HG02970 (cell line): Measurements from ENCODE around the gene FXYD1.
"Not testable (repeated sequence)": the region's sequence is repeated elsewhere in the genome, so short reads cannot be mapped to it uniquely, and the experiment has no call there.

Experiments used
- ATAC-seq: cut with Tn5 transposase; IDR thresholded peaks from one replicate; pipeline ENCODE4 v1.9.1; 2021; ENCODE audit warnings: mild to moderate bottlenecking, moderate library complexity, moderate number of reproducible peaks; ENCODE audit not compliant: unreplicated experiment, low FRiP score

FXYD1 gene

DNA sequence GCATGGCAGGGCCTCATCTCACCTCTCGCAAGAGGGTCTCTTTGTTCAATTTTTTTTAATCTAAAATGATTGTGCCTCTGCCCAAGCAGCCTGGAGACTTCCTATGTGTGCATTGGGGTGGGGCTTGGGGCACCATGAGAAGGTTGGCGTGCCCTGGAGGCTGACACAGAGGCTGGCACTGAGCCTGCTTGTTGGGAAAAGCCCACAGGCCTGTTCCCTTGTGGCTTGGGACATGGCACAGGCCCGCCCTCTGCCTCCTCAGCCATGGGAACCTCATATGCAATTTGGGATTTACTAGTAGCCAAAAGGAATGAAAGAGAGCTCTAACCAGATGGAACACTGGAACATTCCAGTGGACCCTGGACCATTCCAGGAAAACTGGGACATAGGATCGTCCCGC lies 15.1 kb upstream of the FXYD1 start:
- no peak for ATAC-seq

DNA sequence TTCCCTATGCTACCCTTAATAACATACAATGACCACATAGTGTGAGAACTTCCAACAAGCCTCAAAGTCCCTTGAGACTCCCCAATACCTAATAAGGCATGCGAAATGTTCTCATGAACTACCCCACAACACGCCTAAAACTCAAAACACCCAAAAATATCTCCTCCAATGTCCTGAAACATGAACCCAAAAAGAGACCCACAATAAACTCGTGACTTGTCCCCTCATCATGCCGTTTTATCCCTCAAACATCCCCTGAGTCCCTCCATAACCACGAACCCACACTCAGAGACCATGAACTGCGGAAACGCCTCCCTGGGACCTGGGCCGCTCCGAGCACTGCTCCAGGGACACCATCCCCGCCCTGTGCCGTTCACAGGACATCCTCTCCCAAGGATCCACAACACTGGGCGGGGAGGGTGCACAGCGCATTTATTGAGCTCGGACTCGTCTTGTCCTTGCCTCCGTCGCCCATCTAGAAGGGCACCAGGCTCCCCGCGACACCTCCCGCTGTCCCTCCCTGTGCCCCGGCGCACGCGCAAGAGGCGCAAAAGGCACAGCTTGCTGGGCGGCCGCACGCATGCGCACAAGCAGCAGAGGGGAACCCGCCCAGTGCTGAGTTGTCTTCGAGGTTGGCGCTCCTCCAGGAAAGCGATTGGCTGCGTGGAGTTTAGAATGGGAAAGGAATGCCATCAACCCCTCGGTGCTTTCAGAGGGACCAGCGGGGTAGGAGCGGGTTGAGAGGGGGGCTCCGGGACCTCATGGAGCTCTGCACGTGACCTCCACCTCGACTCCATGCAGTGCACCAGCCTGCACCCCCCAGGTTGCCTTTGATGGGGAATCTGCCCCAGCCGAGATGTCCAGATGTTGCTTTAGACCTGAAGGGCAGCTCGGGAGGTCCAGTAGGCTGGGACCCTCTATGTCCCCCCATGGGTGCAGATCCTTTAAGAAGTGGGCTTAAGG lies 14.2 kb upstream of the FXYD1 start:
- ATAC-seq: no peak

DNA sequence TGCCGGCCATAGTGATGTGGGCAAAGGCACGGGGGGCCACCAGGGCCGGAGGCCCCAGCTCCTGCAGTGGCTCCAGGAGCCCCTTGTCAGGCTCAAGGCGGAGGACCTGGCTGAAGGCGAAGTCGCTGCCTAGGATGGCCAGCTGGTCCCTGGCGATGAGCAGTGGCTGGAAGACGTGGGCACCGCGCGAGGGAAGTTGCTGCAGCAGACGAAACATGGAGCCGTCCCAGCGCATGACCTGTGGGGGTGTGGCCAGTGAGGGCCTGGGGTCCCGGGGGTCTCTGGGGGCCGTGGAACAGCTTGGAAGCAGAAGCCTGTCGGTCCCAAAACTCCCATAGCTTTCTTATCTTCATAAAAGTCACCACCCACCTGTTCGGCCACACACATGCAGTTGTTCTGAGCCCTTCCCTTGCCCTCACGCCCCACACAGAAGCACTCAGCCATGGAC lies 13.3 kb upstream of the FXYD1 start:
- no peak for ATAC-seq

DNA sequence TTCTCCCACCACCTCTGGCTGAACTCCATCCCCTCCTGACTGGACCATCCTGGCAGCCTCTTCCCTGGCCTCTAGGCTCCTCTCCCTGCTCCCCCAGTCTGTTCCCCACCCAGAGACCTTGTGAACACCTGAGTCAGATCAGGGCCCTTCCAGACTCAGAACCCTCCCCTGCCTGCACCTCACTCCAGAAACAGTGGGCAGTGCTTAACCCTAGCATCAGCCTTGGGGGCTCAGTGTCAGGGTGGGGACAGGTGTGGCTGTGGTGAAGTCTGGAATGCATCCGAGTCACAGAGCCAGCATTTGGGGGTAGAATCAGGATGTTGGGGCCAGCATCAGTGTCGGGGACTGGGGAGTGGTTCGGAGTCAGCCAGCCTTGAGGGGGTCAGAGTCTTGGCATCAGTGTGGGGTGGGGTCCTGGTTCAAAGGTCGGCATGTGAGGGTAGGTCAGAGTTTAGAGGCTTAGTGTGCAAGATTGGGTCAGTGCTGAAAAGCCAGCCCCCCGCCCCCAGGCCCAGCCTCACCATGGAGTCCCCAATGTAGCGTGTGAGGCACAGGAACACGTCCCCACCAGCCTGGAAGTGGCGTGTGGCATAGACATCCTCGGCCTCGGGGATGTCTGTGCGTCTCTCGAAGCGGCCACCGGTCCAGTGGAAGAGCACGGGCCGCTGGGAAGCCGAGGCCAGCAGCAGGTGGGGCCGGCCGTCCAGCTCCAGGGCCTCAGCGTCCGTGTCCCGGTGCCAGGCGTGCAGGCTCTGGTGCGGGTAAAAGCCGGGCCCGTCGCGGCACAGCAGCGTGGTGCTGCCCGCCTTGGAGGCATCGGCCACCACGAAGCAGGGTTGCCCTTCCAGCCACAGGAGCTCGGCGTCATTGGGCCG lies 12.6 kb upstream of the FXYD1 start:
- ATAC-seq: no peak

DNA sequence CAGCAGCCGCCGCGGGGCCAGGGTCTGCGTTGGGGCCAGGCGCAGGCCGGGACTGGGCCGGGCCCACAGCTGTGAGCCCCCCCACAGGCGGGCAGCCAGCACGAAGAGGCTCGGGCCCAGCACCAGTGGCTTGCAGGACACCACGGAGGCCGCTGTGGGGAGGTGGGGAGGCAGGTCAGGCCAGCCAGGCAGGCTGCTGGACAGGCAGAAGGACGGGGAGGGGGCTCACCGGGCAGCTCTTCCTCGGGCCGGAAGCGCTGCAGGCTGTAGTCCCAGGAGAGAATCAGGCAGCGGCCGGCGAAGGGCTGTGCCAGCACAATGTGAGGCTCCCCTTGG lies 12.0 kb upstream of the FXYD1 start:
- ATAC-seq: no peak

DNA sequence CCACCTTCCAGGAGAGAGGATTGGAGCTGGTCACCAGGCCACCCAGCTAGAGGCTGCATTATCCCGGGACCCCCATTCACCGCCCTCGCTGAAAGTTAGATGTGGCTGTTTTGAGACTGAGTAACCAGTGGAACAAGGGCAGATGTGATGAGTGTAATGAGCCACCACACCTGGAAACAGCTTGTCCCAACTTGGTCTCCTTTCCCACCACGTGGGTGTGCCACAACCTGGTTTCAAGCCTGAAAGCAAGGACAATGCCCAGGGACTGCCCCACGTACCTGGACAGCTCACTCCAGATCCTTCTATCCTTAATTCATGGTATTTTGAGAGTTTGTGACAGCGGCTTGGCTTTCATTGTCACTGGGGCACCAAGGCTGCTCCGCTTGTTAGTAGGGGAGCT lies 10.8 kb upstream of the FXYD1 start:
- ATAC-seq: no peak

DNA sequence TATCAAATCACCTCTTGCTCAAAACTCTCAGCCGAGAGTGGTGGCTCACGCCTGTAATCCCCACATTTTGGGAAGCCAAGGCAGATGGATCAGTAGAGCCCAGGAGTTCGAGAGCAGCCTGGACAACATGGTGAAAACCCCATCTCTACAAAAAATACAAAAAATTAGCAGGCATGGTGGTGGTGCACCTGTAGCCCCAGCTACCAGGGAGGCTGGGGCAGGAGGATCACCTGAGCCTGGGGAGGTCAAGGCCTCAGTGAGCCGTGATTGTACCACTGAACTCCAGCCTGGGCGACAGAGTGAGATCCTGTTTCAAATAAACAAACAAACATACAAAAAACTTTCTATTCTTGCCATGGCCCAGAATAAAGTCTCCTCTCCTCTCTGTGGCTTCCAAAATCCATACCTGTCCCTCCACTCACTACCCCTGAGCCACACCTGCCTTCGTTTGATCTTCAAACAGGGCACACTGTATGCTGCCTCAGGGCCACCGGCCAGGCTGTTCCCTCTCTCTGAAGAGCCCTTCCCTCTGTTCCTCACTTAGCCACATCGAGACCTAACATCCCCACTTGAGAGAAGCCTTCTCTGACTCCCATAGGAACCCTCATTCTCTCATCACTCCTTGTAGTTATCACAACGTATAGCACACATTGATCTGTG lies 10.1 kb upstream of the FXYD1 start:
- ATAC-seq: no peak

DNA sequence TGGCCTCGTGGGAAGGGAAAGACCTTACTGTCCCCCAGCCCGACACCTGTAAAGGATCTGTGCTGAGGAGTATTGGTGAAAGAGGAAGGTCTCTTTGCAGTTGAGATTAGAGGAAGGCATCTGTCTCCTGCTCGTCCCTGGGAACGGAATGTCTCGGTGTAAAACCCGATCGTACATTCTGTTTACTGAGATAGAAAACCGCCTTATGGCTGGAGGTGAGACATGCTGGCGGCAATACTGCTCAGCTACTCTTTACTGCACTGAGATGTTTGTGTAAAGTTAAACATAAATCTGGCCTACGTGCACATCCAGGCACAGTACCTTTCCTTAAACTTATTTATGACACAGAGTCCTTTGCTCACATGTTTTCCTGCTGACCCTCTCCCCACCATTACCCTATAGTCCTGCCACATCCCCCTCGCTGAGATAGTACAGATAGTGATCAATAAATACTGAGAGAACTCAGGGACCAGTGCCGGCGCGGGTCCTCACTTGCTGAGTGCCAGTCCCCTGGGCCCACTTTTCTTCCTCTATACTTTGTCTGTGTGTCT lies 8.8 kb upstream of the FXYD1 start:
- not testable (repeated sequence) for ATAC-seq

DNA sequence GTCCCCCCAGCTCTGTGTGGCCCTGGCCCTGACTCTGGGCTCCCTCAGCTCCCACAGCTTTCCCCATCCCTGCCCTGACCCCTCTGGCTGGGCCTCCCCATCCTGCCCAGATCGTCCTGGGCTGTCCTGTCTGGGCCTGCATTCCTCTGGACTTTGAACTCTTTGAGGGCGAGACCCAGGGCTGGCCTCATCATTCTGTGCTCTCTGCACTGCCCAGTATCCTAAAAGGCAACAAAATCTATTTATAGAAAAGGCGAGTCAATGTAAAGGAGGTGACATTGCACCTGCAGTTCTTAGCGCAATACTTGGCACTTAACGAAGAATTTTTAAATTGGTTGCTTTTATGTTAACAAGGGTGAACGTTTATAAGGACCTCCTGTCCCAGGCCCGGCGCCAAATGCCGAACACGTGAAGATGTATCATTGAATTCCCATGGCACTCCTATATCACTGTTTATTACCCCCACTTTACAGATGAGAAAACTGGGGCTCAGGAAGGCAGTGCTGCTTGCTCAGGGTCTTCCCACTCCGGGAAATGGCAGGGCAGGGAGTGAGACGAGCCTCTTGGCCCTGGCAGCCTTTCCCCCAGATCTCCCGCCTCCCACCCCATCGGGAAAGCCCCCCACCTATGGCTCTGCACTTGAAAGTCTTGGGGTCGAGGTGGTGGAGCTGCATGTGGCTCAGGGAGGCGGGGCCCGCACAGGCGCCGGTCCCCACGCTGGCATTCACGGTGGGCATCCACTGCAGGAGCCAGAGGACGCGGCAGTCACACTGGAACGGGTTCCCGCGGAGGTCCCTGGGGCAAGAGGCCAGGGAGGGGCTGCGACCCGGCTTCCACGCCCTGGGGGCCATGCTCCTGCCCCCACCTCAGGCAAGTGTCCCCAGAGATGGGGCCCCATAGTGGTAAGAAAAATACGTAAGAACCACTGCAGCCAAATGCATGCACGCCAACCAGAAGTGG lies 7.6 kb upstream of the FXYD1 start:
- ATAC-seq: no peak

DNA sequence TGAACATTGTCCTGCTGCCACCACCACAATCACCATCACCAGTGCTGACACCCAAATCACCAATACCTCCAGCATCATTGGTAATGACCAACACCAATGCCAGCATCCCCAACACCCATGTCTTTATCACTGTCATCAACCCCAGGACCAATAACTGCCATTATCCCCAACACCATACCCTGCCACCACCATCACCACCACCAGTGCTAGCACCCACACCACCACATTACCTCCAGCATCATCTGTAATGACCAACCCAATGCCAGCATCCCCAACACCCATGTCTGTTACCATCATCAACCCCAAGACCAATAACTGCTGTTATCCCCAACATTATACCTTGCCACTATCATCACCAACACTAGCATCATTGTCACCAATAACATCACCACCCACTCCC lies 6.4 kb upstream of the FXYD1 start:
- no peak for ATAC-seq

DNA sequence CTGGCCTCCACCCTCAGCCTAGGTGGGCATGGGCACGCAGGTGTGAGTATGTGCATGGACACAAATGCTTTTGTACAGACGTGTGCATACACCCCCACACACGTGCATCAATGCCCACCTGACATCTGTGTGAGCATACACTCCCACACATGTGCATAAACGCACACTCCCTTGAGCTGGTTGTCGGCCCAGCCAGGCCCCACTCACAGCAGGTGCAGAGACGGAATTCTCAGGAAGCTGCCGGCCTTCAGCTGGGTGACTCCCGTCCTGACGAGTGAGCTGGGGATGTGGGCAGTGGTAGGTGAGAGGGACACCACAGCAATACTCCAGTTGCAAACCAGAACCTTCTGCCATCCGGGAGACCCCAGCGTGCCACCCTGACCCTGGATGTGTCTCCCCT lies 4.8 kb upstream of the FXYD1 start:
- ATAC-seq: no peak

DNA sequence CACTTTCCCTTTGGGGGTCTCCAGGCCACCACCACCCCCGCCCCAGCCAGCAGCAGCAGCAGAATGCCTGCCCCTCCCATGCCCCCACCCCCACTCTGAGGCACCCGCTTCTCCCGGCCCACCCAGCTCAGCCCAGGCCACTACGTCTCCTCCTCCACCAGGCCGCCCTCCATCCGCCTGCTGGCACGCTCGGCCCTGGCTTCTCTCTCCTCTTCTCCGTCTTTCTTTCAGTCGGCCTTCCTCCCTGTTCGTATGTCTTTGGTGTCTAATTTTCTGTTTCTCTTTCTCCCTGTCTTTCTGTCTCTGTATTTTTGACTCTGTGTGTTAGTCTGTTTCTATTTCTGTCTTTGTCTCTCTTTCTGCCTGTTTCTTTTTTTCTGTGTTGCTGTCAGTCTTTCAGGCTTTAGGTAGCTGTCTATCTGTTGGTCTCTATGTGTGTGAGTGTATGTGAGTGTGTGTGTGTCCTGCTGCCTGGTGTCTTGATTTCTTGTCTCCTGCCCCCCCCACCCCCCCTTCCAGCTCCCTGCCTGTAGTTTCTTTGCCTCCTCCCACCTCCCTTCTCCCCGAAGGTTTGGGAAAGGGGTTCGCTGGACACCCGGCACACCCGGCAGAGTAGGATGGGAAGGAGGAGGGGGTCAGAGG lies 3.9 kb upstream of the FXYD1 start, which contains the start of gene LGI4:
Gene LGI4, minus strand, starts transcription at position 459 of the 642 bp plus-strand sequence. Its CDS starts 379 bp downstream, at position 80.
- ATAC-seq: no peak

DNA sequence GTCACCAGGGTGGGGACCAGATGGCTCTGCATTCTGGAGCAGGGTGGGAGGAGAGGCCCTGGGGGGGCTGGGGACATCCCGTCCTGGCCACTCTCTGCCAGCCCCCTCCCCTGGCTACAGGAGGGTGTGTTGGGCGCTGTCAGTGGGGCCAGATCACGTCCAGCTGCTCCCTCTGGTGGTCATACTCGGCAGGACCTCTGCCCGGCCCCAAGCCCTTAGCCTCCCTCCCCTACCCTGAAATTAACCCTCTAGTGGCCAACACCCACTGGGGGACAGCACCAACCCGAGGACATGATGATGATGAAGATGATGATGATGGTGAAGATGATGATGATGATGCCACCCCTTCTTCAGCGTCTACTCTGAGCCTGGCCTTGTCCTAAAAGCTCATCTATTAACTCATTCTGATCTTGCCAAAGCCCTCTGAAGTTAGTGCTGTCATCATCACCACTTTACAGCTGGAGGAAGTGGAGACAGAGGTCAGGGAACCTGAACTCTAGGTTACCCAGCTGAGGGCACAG lies 3.2 kb upstream of the FXYD1 start:
- ATAC-seq: no peak

DNA sequence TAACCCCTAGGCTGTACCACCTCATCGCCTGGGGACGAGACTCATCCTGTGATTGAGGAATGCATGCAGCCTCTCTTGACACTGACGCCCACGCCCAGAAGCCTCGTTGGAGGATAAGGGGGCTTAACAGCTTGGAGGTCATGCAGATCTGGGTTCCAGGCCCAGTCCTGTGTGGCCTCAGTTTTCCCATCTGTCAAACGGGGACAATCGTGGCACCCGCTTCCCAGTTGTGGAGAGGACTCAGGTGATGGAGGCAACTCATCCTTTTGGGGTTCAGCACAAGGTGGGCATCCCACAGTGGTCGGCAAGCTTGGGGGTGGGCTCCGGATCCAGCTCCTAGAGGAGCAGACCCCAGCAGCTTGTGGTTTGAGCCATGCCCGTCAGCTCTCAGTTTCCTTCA lies 2.4 kb upstream of the FXYD1 start:
- no peak for ATAC-seq

DNA sequence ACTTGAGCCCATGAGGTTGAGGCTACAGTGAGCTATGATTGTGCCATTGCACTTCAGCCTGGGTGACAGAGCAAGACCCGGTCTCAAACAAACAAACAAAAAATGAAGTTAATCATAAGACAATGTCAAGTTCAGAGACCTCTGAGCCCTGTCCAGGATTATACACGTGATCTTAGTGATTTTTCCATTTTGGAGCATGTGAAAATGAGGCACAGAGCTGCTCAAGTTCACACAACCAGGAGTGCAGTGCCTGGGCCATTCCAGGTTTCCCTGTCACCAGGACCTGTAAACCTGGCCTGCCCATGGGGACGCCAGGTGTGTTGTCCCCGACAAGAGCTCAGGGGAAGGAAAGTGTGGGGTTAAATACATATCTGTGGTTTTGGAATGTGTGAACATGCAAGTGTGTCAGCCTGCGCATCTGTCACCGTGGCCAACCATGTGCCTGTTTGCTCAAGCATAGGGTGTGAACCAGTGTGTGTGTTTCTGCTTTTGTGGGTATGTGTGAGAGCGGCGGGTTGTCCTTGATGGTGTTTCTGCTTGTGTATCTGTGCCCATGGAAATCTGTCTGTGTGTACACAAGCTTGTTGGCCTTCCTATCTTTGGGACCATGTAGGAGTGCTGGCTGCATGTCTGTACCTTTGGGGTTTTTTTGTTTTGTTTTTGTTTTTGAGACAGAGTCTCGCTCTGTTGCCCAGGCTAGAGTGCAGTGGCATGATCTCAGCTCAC lies 1.5 kb upstream of the FXYD1 start:
- no peak for ATAC-seq

DNA sequence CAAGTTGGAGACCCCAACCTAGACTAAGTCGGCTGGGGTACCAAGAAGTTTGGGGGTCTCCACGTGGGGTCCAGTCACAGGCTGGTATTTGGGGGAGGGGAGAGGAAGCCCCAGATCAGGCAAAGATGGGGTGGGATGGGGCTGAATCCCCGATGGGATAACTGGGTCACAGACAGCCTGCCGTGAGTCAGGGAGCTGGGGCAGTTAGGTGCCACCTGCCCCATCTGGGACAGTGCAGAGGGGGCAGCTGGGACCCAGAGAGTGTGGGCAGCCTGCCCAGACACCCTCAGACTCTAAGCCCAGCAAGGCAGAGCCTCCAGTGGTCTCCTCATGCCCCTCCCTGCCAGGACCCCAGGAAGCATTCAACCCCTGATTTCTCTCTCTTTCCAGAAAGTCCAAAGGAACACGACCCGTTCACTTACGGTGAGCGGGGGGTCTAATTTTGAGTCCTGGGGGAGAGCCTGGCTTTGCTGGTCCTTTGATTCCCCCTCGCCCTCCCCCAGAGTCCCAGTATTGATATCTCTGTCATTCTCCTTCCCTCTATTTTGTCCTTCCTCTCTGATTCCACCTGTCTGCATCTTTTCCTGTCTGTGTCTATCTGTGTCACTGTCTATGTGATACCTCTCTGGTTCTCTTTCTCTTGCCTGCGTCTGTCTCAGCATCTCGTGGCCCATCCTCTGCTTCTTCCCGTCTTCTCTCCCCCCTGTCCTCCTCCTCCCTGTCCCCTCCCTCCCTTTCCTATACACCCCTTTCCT lies 1.8 kb downstream of the FXYD1 start:
- ATAC-seq: no peak
